ENCODE measurements around the gene TMC5. TPM values are rescaled to one million over a fixed set of nuclear protein-coding genes. Genes with fewer than 3 reads are reported as not detected.

The TMC5 gene
- total and polyA plus RNA-seq, 4 donors = 0.50 to 1.2 (median 0.83) TPM

- no peaks in the 10 kb centered on the region for H3K27me3 ChIP-seq (ENCODE audit: control insufficient read depth in 4 of 4, insufficient read depth in 4 of 4, low read length in 3 of 4)
- peak overlapping the region in 1 of 2 donors; percentile 84 for H3K9ac ChIP-seq (ENCODE audit: low read depth in 1 of 2, low read length in 2 of 2)
- H3K4me3 ChIP-seq (ENCODE audit: low read depth in 1 of 3, low read length in 3 of 3) = peak overlapping the region; percentile 70 to 88 (median 83)
- peak; percentile 55 for DNase-seq (ENCODE audit: low spot score)
- no peak for TF ChIP-seq ATF3 (IDR thresholded peaks at IDR 0.05)
- TF ChIP-seq NR2F2 (IDR thresholded peaks at IDR 0.05) = no peak
- TF ChIP-seq ZBTB33 (IDR thresholded peaks at IDR 0.05) = no peak
- no peak for TF ChIP-seq GABPA (IDR thresholded peaks at IDR 0.05 in 1 of 2, conservative IDR thresholded peaks at IDR 0.05 in 1 of 2)
- TF ChIP-seq MAX (IDR thresholded peaks at IDR 0.05) = no peak
- no peak for TF ChIP-seq FOXA1 (IDR thresholded peaks at IDR 0.05)
- no peak for TF ChIP-seq HNF4A (conservative IDR thresholded peaks at IDR 0.05)
- TF ChIP-seq HNF4G (IDR thresholded peaks at IDR 0.05) = no peak
- no peak for TF ChIP-seq REST (IDR thresholded peaks at IDR 0.05)
- no peak for TF ChIP-seq SP1 (IDR thresholded peaks at IDR 0.05)
- TF ChIP-seq TAF1 (conservative IDR thresholded peaks at IDR 0.05) = no peak
- TF ChIP-seq FOXA2 (IDR thresholded peaks at IDR 0.05) = no peak
- TF ChIP-seq EGR1 (IDR thresholded peaks at IDR 0.05; ENCODE audit: low read depth in 2 of 2) = no peak
- no peak for TF ChIP-seq RXRA (IDR thresholded peaks at IDR 0.05)
- no peak for TF ChIP-seq YY1 (IDR thresholded peaks at IDR 0.05)
- no peak for TF ChIP-seq CTCF (IDR thresholded peaks at IDR 0.05; ENCODE audit: low read depth, low read length, missing input control)
- TF ChIP-seq RAD21 (IDR thresholded peaks at IDR 0.05) = no peak
- TF ChIP-seq JUND (IDR thresholded peaks at IDR 0.05) = no peak
- peak overlapping the region in 1 of 2 donors; percentile 85 for H3K27ac ChIP-seq (ENCODE audit: low read depth in 1 of 2, low read length in 2 of 2)
- no peaks in the 10 kb centered on the region for H3K9me3 ChIP-seq (ENCODE audit: control insufficient read depth in 4 of 4, low read length in 3 of 4)
- H3K36me3 ChIP-seq (ENCODE audit: control insufficient read depth in 4 of 4, insufficient read depth in 3 of 4, low read depth in 1 of 4, low read length in 3 of 4) = peaks cover 0 to 6% (median 4%) of the 10 kb centered on the region in 4 donors
- peaks cover 0 to 20% (median 17%) of the 10 kb centered on the region in 4 donors for H3K4me1 ChIP-seq (ENCODE audit: control insufficient read depth in 4 of 4, insufficient read depth in 4 of 4, low read length in 3 of 4)
- WGBS = 30% methylated on average over 8 of the region's 8 CpGs
Measured at GRCh38 chr16:19520861-19521331, 103.2 kb downstream of the TMC5 start.

All from liver (tissue), 9 donors.